Endodermal cell (in vitro differentiated cells): Measurements from ENCODE around the gene SFXN5. TPM values are rescaled to one million over a fixed set of nuclear protein-coding genes. Genes with fewer than 3 reads are reported as not detected.

Experiments used
- DNase-seq: peaks from one replicate; pipeline ENCODE4 v3.0.0-alpha.2; 2017
- H3K27ac ChIP-seq: 2 replicates; pipeline ENCODE4 v1.5.1; 2013; ENCODE audit warnings: mild to moderate bottlenecking, low read depth, low read length, moderate library complexity
- H3K27me3 ChIP-seq: 2 replicates; pipeline ENCODE4 v1.6.1; 2013; ENCODE audit warnings: mild to moderate bottlenecking, low read length, moderate library complexity; ENCODE audit not compliant: insufficient read depth, control insufficient read depth, poor library complexity, severe bottlenecking
- H3K36me3 ChIP-seq: 2 replicates; pipeline ENCODE4 v1.7.0; 2013; ENCODE audit warnings: mild to moderate bottlenecking, low read length, moderate library complexity; ENCODE audit not compliant: control insufficient read depth, insufficient read depth
- H3K4me1 ChIP-seq: one replicate; pipeline ENCODE4 v1.7.0; 2013; ENCODE audit warnings: low read length; ENCODE audit not compliant: control insufficient read depth, insufficient read depth
- H3K4me3 ChIP-seq: 2 replicates; pipeline ENCODE4 v1.5.1; 2013; ENCODE audit warnings: mild to moderate bottlenecking, low read length, moderate library complexity
- H3K9ac ChIP-seq: 2 replicates; pipeline ENCODE4 v1.6.1; 2013; ENCODE audit warnings: mild to moderate bottlenecking, low read length, moderate library complexity; ENCODE audit not compliant: poor library complexity, severe bottlenecking; ENCODE audit errors: extremely low read depth
- H3K9me3 ChIP-seq: 2 replicates; pipeline ENCODE4 v1.6.1; 2013; ENCODE audit warnings: mild to moderate bottlenecking, low read length, moderate library complexity; ENCODE audit not compliant: control insufficient read depth
- H3K27ac Mint-ChIP-seq: 2 replicates; pipeline ENCODE4 v1.8.0; 2020; ENCODE audit warnings: mixed read lengths
- H3K27me3 Mint-ChIP-seq: 2 replicates; pipeline ENCODE4 v1.8.0; 2021; ENCODE audit warnings: mild to moderate bottlenecking, mixed read lengths; ENCODE audit not compliant: insufficient read depth
- H3K36me3 Mint-ChIP-seq: 2 replicates; pipeline ENCODE4 v1.8.0; 2020; ENCODE audit warnings: low read depth, mixed read lengths
- H3K4me1 Mint-ChIP-seq: 2 replicates; pipeline ENCODE4 v1.8.0; 2020; ENCODE audit warnings: mixed read lengths
- H3K4me3 Mint-ChIP-seq: 2 replicates; pipeline ENCODE4 v1.8.0; 2020; ENCODE audit warnings: mild to moderate bottlenecking, moderate library complexity, mixed read lengths
- H3K9me3 Mint-ChIP-seq: 2 replicates; pipeline ENCODE4 v1.8.0; 2020; ENCODE audit warnings: mild to moderate bottlenecking, mixed read lengths
- CTCF ChIP-seq: fragments of 200-600 bp; sonication (generic); conservative IDR thresholded peaks from 2 replicates; pipeline ENCODE4 v1.5.0; 2021; ENCODE audit warnings: antibody characterized with exemption, mild to moderate bottlenecking
- WGBS, 2 experiments: methylation state at CpG; one replicate each; pipeline versions ENCODE4 v1.1.5 to v1.1.7; 2013; ENCODE audit warnings: missing lambda C conversion rate in 2 of 2, mixed read lengths in 1 of 2; ENCODE audit not compliant: insufficient coverage in 1 of 2, insufficient read length in 1 of 2; 5-methylcytosine and 5-hydroxymethylcytosine counted together
- total RNA-seq, 2 donors: library from RNA; stranded (reverse); fragmentation: NEBNext Ultra II Directional in 1 of 2; extraction: Animal tissue kit (Norgen Biotek cat#: 25700) in 1 of 2; gene quantifications; 2 replicates in 1 of 2; 3 replicates in 1 of 2; pipeline ENCODE4 v1.2.1, GENCODE V29; 2021

SFXN5 gene
- total RNA-seq, 2 donors from 2014 or later: 30.7 to 32.8 TPM

- Histone ChIP-seq H3K9me3 (no peaks in the 10 kb centered on the region), H3K9ac (no peak overlapping the region), H3K27ac (no peak overlapping the region), H3K36me3 (no peaks in the 10 kb centered on the region), H3K4me3 (no peak overlapping the region), H3K4me1 (peaks cover under 1% of the 10 kb centered on the region), H3K27me3 (no peaks in the 10 kb centered on the region)
- Mint-ChIP-seq H3K4me1 (peaks cover 13% of the 10 kb centered on the region), H3K27me3 (no peaks in the 10 kb centered on the region), H3K9me3 (no peaks in the 10 kb centered on the region), H3K4me3 (no peak overlapping the region), H3K27ac (no peak overlapping the region), H3K36me3 (peaks cover 5% of the 10 kb centered on the region)
- WGBS, 2 experiments: 90 to 92% methylated on average over 4 to 6 of the region's 6 CpGs
- DNase-seq: peak; percentile 34
- no peak for TF ChIP-seq CTCF
These were observed 80.1 kb downstream of the SFXN5 start for GRCh38 chr2:72991439-72991725.

GRCh38 chr2:72990695-72991438, 80.6 kb downstream of the SFXN5 start:
- peaks cover 3% of the 10 kb centered on the region for H3K36me3 Mint-ChIP-seq
- Histone ChIP-seq H3K27ac (no peak overlapping the region), H3K9me3 (no peaks in the 10 kb centered on the region), H3K27me3 (no peaks in the 10 kb centered on the region), H3K9ac (no peak overlapping the region), H3K4me3 (no peak overlapping the region), H3K36me3 (no peaks in the 10 kb centered on the region), H3K4me1 (peaks cover 5% of the 10 kb centered on the region)
- TF ChIP-seq CTCF: no peak
- peak overlapping the region; percentile 26 for H3K27ac Mint-ChIP-seq
- no peaks in the 10 kb centered on the region for H3K27me3 Mint-ChIP-seq
- DNase-seq: peak; percentile 38
- no peak overlapping the region for H3K4me3 Mint-ChIP-seq
- no peaks in the 10 kb centered on the region for H3K9me3 Mint-ChIP-seq
- 84 to 88% methylated on average over 8 to 13 of the region's 13 CpGs for WGBS, 2 experiments
- peaks cover 15% of the 10 kb centered on the region for H3K4me1 Mint-ChIP-seq

- Mint-ChIP-seq H3K4me1 (peaks cover 12% of the 10 kb centered on the region), H3K9me3 (no peaks in the 10 kb centered on the region), H3K36me3 (peaks cover 2% of the 10 kb centered on the region), H3K27me3 (no peaks in the 10 kb centered on the region), H3K4me3 (no peak overlapping the region), H3K27ac (no peak overlapping the region)
- TF ChIP-seq CTCF: no peak
- H3K4me3 ChIP-seq: no peak overlapping the region
- no peaks in the 10 kb centered on the region for H3K27me3 ChIP-seq
- no peak overlapping the region for H3K27ac ChIP-seq
- H3K9ac ChIP-seq: no peak overlapping the region
- WGBS, 2 experiments: 92 to 94% methylated on average over 17 to 26 of the region's 26 CpGs
- H3K36me3 ChIP-seq: no peaks in the 10 kb centered on the region
- peak; percentile 48 for DNase-seq
- peaks cover 9% of the 10 kb centered on the region for H3K4me1 ChIP-seq
- no peaks in the 10 kb centered on the region for H3K9me3 ChIP-seq
These were observed 81.5 kb downstream of the SFXN5 start for GRCh38 chr2:72989770-72990556.
